Stimulated activated CD8-positive, alpha-beta memory T cell treated with anti-CD3 and anti-CD28 coated beads, Interleukin-15, amount 100 ng/mL, for 48 hours (primary cell): ENCODE measurements around the gene HPSE2.
"Not testable (repeated sequence)": the region's sequence is repeated elsewhere in the genome, so short reads cannot be mapped to it uniquely, and the experiment has no call there.

Experiments used
- DNase-seq, 2 donors: peaks; one replicate each; pipeline ENCODE4 v3.0.0-alpha.2; 2020; ENCODE audit warnings: low read depth in 2 of 2

Gene HPSE2

GRCh38 chr10:99005254-99005653 lies 230.4 kb downstream of the HPSE2 start:
- no peak for DNase-seq

GRCh38 chr10:99004738-99005137 lies 230.9 kb downstream of the HPSE2 start:
- DNase-seq: no peak

DNA sequence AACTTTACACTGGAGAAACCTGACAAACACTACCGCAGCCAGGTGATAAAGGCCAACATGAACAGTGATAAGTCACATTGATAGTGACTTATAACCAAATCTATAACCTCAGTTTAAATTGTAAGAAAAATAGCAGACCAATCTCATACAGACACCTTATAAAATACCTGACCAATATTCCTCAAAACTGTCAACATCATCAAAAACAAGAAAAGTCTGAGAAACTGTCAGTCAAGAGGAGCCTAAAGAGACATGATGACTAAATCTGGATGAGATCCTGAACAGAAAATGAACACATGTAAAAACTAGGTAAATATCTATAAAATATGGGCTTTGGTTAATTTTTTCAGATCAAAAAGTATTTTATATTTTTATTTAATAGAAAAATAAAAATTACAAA lies 233.3 kb downstream of the HPSE2 start:
- DNase-seq: no peak

DNA sequence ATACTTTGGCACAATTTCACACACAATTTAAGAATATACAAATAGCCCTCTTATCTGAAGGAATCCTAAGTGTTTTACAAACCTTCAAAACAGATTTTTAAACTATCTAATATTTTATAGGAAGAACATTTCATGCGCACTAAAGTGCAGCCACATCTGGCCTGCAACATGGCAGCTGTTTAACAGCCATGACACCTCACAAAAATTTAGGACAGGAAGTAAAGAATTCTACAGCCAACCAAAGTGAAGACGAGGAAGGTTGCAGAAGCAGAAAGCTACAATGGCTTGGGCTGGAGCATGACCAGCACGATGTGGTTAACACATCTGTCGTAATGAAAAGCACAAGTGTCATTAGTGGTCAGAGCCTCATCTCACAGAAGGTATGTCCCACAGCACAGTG lies 238.1 kb downstream of the HPSE2 start:
- DNase-seq: no peak

DNA sequence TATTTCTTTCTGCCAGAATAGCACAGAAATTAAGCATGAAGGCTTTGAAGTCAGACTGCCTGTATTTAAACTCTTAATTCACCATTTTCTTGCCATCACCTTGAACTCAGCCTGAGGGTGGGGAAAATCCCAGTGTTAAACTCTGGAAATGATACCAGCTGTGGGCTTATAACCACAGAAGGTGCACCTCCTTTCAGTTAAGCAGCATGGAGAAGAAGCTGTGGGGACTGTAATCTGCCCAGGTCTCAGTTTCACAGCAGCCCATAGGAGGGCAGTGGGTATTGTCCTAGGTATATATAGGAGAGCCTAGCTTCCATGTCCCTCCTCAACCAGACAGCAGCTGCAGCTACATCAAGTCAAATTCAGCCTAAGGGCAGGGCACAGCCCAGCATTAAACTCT lies 241.6 kb downstream of the HPSE2 start:
- DNase-seq: no peak

DNA sequence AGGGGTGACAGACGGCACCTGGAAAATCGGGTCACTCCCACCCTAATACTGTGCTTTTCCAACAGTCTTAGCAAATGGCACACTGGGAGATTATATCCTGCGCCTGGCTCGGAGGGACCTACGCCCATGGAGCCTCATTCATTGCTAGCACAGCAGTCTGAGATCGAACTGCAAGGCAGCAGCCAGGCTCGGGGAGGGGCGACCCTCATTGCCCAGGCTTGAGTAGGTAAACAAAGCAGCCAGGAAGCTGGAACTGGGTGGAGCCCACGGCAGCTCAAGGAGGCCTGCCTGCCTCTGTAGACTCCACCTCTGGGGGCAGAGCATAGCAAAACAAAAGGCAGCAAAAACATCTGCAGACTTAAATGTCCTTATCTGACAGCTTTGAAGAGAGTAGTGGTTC lies 251.9 kb downstream of the HPSE2 start:
- not testable (repeated sequence) for DNase-seq

DNA sequence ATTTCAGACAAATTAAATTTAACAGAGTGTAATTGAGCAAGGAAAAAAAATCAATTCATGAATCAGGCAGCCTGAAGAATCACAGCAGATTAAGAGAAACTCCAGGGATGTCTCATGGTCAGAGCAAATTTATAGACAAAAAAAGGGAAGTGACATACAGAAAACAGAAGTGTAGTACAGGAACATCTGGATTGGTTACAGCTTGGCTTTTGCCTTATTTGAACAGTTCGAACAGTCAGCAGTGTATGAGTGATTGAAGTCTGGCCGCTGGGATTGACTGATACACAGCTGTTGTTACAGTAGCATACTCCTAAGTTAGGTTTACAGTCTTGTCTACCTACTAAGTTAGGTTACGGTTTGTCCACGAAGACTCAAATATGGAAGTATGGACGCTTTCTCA lies 255.3 kb downstream of the HPSE2 start:
- no peak for DNase-seq

DNA sequence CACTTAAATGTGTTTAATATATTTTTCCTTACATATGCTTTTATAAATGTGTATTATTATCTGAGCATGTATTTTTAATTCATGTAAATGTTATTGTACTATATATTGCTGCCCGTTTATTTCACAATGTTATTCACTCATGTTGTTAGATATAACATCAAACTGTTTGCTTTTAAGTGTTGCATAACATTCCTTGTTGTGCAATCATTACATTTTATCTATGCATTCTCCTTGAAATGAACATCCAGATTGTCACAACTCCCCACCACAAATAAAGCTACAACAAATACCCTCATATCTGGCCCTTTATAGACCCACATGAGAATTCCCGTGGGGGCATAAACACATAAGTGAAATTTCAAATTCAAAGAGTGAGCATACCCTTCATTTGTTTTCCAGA lies 264.2 kb downstream of the HPSE2 start:
- no peak for DNase-seq

DNA sequence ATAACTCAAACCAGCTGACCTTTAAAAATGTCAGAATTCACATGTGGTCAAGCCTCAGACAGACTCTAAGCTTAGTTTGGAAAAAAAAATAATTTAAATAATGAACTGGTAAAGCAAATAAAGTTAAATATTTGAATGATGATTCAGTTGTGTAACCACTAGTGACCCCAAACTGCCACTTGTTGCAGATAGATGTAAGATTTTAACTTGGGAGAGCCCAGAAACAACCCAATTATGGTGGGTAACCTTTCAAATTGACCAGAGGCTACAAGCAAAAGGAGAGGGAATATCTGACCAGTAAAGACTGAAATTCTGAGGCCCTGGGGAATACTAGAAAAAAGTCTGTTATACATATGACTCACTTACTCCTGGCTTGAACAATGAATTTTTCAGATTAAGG lies 268.1 kb downstream of the HPSE2 start:
- no peak for DNase-seq

GRCh38 chr10:98963608-98964007 lies 272.0 kb downstream of the HPSE2 start:
- no peak for DNase-seq

DNA sequence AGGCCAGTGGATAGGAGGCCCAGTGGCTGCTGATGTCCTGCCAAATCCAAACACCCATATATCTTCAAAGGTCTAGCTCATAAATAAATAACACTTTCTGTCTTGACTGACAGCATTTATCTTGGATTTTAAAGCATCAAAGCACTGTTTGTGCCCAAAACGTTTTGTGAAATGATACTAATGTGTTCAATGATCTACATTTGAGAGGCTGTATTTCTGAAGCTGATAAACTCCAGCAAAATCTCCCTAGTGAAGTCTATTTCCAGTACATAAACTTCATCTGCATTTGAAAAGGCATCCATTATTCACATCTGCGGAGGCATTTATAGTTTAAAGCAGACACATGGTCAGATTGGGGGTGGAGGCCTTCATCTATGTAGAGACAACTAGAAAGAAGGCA lies 276.3 kb downstream of the HPSE2 start:
- DNase-seq: no peak

GRCh38 chr10:98957801-98958200 lies 277.9 kb downstream of the HPSE2 start:
- no peak for DNase-seq

- DNase-seq: no peak
Measured at GRCh38 chr10:98956576-98957260, 278.9 kb downstream of the HPSE2 start.

GRCh38 chr10:98953251-98953650 lies 282.4 kb downstream of the HPSE2 start:
- DNase-seq: no peak

DNA sequence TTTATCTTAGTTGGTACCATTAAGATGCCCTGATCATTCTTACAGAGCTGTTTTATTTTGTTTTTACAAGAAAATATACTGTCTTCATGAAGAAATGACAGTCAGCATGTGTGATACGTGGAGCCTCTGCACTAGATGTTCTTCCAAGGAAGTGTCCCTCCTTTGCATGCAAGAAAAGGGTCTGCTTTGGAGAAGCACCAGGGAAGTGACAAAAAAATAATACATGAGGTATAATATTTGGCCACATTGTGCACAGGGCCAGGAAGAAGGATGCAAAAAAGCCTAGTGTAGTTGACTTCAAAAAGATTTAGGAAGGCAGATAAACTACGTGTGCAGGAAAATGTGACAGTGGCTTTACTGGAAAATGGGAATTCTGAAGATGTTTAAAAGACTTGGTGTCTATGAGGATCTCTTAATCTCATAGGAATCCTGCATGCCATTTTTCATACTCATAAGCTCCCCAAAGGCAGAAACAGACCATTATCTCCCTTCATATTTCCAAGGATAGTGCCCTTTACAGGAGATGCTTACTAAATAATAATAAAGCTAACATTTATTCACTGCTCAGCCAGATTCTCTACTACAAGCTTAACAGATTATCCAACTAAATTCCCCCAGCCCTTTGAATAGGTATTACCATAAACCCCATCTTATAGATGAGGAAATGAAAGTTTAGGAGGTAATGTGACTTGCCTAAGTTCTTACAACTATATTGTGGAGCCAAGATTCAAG lies 284.2 kb downstream of the HPSE2 start:
- no peak for DNase-seq

- DNase-seq: no peak
Measured at GRCh38 chr10:98950106-98950505, 285.5 kb downstream of the HPSE2 start.

DNA sequence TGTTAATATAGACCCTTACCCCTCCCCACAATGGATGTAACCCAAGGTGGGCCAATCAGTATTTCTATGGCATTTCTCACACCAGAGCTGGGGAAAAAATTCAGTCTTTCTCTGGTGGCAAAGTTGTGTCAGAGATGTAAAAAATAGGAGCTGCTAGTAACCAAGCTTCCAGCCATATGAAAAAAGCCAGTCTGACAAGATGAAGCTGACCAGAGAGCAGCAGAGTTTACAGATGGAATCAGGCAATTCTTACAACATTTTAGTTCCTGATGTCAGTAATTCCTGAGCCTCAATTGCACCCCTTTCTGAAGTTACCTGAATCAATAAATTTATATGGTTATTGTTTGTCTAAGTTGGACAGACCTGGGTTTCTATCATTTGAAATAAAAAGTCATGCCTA lies 286.3 kb downstream of the HPSE2 start:
- DNase-seq: no peak

DNA sequence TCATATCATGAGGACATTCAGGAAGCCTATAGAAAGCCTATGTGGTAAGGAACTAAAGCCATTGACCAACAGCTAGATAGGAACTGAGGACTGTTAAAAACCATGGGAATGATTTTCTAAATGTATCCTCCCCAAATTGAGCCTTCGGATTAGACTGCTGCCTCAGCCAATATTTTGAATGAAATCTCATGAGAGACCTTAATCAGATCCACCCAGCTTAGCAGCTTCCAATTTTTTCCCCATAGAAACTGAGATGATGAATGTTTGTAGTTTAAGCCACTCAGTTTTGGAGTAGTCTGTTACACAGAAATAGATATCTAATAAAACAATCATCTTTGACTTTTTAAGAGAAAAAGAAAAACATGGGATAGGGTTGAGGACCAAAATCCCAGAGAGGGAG lies 292.0 kb downstream of the HPSE2 start:
- DNase-seq: no peak

- no peak for DNase-seq
Measured at GRCh38 chr10:98929709-98930108, 305.9 kb downstream of the HPSE2 start.

DNA sequence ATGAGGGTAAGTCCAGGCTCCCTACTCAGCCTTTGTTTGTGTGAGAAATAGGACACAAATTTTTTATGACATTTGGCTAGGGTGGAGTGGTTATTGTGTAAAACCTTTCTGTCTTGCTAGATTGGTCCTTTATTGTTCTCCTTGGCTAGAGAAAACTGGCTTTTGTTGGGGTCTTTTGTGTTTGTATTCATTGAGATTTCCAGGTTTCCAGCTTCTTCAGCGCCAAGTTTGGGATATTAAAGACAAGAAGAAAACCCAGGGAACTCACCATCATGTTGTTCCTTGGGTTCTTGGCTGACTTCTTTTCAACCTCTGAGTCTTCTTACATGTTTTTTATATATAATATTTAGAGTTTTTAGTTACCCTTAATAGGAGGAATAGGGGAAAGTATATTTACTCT lies 310.0 kb downstream of the HPSE2 start:
- no peak for DNase-seq

GRCh38 chr10:98924526-98924925 lies 311.1 kb downstream of the HPSE2 start:
- DNase-seq: no peak

DNA sequence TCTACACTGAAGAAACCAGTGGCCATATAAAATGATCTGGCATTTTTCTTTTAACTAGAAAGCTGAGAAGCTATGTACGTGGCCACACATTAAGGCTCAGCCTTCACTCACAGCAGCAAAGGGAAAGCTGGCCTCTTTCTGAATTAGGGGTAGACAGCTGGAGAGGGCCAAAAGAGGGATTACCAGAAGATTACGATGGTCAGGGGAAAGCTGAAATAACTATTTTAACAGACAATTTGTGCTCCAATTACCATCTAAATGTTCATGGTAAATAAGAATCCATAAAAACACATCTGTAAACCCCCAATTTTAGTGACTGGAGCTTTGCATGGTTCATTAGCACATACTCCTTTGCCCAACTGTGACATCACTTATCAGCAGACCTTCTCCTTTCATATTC lies 314.3 kb downstream of the HPSE2 start:
- no peak for DNase-seq

DNA sequence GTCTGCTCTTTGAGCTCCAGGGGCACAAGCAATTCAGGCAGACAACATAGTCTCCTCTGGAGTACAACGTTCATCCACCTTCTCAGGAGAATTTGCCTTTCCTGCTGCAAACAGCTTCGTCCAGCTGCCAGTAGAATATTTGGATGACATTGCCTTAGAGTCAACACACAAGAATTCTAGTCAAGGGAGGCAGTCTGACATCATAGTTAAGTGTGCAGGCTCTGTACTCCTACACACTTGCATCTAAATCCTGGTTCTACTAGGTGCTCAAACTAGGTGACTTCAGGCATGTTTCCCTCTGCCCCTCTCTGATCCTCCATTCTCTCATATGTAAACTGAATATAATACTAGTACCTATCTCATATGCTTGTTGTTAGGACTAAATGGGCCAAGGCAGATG lies 314.8 kb downstream of the HPSE2 start:
- no peak for DNase-seq

GRCh38 chr10:98920360-98920759 lies 315.3 kb downstream of the HPSE2 start:
- no peak for DNase-seq
